HTERT RPE-1 (cell line): ENCODE data around the gene S100B.

Experiments used
- in situ Hi-C: fragments of 300-500 bp; cut with MboI; formaldehyde crosslinking; loops from 4 replicates; pipeline ENCODE4 v1.14.3; 2020; ENCODE audit warnings: low sequenced_read_pairs

S100B gene

DNA sequence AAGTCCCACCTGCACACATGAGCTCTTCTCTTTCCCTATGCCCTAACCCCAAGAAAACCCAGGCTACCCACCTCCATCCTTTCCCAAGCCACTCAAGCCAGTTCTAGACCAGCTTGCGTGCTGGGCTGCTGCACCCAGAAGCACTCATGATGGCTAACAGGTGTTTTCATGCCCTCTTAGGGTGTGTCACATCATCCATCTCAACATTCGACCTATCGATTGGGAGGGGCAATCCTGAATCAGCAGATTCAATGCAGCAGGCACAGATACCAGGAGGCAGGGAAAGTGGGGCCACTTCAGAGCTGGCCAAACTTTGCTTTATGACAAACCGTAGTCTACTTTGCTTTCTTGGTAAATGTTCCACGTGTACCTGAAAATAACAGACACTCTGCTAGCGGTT is 24.0 kb upstream of the S100B start:
- in situ Hi-C loops = no loop called here

GRCh38 chr21:46627726-46628125 is 22.8 kb upstream of the S100B start:
- in situ Hi-C loops = no loop called here

DNA sequence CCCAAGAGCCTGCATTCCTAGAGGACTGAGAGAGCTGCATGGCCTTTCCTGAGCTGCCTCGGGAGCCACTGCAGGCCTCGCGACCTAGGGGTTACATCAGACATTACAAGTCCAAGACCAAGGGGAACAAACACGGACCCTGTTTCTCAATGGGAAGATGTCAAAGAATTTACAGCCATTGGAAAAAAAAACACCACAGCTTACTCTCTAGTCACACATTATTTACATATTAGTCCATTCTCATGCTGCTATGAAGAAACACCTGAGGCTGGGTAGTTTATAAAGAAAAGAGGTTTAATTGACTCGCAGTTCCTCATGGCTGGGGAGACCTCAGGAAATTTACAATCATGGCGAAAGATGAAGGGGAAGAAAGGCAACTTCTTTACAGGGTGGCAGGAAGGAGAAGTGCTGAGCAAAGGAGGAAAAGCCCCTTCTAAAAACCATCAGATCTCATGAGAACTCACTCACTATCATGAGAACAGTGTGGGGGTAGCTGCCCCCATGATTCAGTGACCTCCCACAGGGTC is 22.2 kb upstream of the S100B start:
- in situ Hi-C loops = no loop called here

GRCh38 chr21:46626536-46626935 is 21.7 kb upstream of the S100B start:
- in situ Hi-C loops = no loop called here

GRCh38 chr21:46625759-46626158 is 20.9 kb upstream of the S100B start:
- in situ Hi-C loops = no loop called here

DNA sequence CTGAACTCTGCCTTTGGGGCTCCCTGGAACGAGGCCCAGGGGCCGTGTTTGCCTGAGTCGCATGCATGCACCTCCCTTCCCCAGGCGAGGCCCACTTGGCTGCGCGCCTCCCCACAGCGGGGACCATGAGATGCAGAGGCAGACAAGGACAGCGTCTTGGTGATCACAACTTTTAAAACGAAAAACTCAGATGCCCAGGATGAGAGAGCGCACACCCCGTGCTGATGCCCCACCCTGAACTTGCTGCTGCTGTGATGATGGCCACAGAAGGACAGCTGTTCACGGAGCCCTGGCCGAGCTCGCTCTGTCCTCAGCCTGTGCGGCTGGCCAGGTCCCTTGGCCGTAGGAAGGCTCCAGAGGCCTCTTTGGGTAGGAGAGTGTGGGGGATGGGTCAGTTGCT is 19.2 kb upstream of the S100B start:
- in situ Hi-C loops = no loop called here

GRCh38 chr21:46622226-46622625 is 17.3 kb upstream of the S100B start:
- in situ Hi-C loops = no loop called here

DNA sequence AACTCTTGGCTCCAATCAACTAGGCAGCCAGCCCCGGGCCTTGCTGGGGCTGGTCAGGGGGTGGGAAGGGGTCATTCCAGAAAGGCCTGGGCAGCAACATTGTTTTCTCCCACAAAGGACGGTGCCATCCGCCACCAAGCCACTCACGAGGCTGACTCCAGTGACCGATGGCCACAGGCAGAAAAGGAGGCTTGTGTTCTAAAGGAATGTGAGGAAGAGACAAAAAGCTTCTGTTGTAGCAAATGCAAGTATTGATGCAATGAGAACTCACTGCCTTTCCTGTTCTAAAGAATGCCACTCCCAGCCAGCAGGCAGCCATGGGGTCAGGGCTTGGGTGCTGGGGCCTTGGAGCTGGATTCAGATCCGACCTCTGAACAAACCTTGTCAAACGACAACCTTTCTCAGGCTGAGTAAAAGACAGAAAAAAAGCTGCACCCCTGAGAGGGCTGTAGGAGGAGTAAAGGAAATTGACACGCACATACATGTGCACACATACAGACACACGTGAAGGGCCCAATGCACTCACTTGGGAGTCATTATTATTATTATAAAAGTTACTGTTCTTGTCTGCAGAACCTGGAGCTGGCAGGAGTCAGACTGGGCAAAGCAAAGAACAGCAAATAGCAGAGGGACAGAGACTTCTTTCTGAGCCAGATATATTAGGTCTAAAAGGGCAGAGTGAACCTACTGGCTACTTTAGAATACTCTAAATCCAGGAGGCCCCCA is 16.7 kb upstream of the S100B start:
- in situ Hi-C loops = no loop called here

GRCh38 chr21:46620846-46621245 is 16.0 kb upstream of the S100B start:
- in situ Hi-C loops = no loop called here

- in situ Hi-C loops = no loop called here
Measured at GRCh38 chr21:46619846-46620245, 15.0 kb upstream of the S100B start.

DNA sequence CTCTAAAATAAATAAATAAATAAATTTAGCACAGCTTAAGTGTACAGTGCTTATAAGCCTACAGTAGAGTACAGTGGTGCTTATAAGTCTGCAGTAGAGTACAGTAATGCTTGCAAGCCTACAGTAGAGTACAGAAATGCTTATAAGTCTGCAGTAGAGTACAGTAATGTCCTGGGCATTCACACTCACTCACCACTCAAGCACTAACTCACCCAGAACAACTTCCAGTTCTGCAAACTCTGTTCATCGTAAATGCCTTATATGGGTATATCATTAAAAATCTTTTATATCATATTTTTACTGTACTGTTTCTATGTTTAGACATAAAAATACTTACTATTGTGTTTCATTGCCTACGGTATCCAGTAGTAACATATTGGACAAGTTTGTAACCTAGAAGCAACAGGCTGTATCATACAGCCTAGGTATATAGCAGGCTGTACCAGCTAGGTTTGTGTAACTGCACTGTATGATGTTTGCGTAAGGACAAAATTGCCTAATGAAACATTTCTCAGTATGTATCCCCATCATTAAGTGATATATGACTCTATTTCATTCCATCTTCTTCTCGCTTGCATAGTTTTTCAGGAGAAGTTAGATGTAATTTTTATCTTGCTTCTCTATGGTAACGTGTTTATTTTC is 14.0 kb upstream of the S100B start:
- in situ Hi-C loops = no loop called here

DNA sequence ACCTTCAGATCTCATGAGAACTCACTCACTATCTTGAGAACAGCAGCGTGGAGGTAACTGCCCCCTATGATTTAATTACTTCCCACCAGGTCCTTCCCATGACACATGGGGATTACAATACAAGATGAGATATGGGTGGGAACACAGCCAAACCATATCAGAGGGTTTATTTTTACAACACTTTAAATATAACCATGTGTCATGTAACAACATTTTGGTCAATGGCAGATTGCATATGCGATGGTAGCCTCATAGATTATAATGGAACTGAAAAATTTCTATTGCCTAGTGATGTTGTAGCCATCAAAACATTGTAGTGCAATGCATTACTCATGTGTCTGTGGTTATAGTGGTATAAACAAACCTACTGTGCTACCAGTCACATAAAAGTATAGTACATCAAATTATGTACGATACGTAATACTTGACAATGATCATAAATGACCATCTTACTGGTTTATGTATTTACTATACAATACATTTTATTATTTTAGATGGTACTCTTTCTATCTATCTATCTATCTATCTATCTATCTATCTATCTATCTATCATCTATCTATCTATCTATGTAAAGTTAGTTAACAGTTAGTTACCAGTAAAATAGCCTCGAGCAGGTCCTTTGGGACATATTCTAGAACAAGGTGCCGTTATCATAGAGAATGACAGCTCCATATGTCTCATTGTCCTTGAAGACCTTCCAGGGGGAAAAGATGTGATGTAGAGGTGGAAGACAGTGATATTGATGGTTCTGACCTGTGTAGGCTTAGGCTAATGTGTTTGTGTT is 12.6 kb upstream of the S100B start:
- in situ Hi-C loops = no loop called here

- in situ Hi-C loops = no loop called here
Measured at GRCh38 chr21:46616656-46617055, 11.8 kb upstream of the S100B start.

- in situ Hi-C loops = no loop called here
Measured at GRCh38 chr21:46616050-46616449, 11.2 kb upstream of the S100B start.

DNA sequence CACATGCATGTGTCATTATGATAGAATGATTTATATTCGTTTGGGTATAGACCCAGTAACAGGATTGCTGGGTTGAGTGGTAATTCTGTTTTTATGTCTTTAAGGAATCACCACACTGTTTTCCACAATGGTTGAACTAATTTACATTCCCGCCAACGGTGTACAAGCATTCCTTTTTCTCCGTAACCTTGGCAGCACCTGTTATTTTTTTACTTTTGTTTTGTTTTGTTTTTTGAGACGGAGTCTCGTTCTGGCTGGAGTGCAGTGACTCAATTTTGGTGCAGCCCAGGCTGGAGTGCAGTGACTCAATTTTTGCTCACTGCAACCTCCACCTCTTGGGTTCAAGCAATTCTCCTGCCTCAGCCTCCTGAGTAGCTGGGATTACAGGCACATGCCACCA is 8.5 kb upstream of the S100B start:
- in situ Hi-C loops = no loop called here

GRCh38 chr21:46610018-46610701 is 5.3 kb upstream of the S100B start:
- in situ Hi-C loops = no loop called here

GRCh38 chr21:46608672-46609111 is 3.8 kb upstream of the S100B start:
- in situ Hi-C loops = no loop called here

GRCh38 chr21:46607636-46608035 is 2.8 kb upstream of the S100B start:
- in situ Hi-C loops = no loop called here

DNA sequence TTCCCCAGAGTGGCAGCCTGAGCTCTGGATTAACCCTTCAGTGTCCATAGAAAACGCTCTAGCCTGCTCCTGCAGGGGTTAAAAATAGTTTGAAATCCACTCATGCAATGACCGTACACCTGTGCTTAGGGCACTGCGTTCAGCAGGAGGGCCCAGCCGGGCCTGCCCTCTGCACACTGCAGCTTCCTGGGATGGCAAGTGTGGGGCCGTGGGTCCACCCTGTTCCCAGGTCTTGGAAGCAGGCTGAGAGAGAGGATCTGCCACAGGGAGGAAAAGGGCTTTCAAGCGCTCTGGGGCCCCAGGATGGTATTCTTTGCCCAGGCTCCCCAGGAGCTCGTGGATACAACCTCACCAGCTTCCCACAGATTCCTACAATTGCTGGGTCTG is 1.5 kb upstream of the S100B start:
- in situ Hi-C loops = no loop called here

- in situ Hi-C loops = no loop called here
Measured at GRCh38 chr21:46605767-46606426, 1.0 kb upstream of the S100B start.
